Keratinocyte (primary cell): Measurements from ENCODE around the gene FUT7. TPM values are rescaled to one million over a fixed set of nuclear protein-coding genes. Genes with fewer than 3 reads are reported as not detected.

Source experiments
- DNase-seq: peaks from one replicate; pipeline ENCODE4 v3.0.0-alpha.2; 2011; ENCODE audit warnings: low read depth, missing footprints, low spot score
- FAIRE-seq: peaks from 2 replicates; lab custom pipeline; 2011; peaks lifted over from hg19 to GRCh38; lab: Jason Lieb, UNC
- H2AFZ ChIP-seq: 2 replicates; pipeline ENCODE4 v1.6.0; 2012; ENCODE audit warnings: low read length, control low read depth, inconsistent platforms; ENCODE audit not compliant: control insufficient read depth
- H3K27ac ChIP-seq: 2 replicates; pipeline ENCODE4 v1.5.1; 2011; ENCODE audit warnings: low read length; ENCODE audit not compliant: control insufficient read depth, insufficient read depth
- H3K27me3 ChIP-seq: 3 replicates; pipeline ENCODE4 v1.6.0; 2011; ENCODE audit warnings: low read length; ENCODE audit not compliant: control insufficient read depth, insufficient read depth; ENCODE audit errors: extremely low read depth
- H3K36me3 ChIP-seq, 2 experiments: 2 replicates in 1 of 2; 3 replicates in 1 of 2; pipeline ENCODE4 v1.5.1; 2011; ENCODE audit warnings: low read length in 2 of 2, mild to moderate bottlenecking in 1 of 2; ENCODE audit not compliant: control insufficient read depth in 2 of 2, insufficient read depth in 2 of 2; ENCODE audit errors: extremely low read depth in 1 of 2
- H3K4me1 ChIP-seq: 3 replicates; pipeline ENCODE4 v1.5.1; 2011; ENCODE audit warnings: low read length; ENCODE audit not compliant: control insufficient read depth, insufficient read depth; ENCODE audit errors: extremely low read depth
- H3K4me2 ChIP-seq: 3 replicates; pipeline ENCODE4 v1.6.0; 2011; ENCODE audit warnings: low read depth, low read length; ENCODE audit not compliant: control insufficient read depth, insufficient read depth; ENCODE audit errors: extremely low read depth
- H3K4me3 ChIP-seq, 3 experiments: fragments of 200-600 bp in 1 of 3; sonication (generic) in 1 of 3; 2 replicates in 2 of 3; 3 replicates in 1 of 3; pipeline ENCODE4 v1.5.1; 2011 to 2016; ENCODE audit warnings: low read length in 3 of 3, mild to moderate bottlenecking in 3 of 3, control low read depth in 2 of 3, inconsistent platforms in 1 of 3, low read depth in 1 of 3, mixed read lengths in 1 of 3, mixed run types in 1 of 3, moderate library complexity in 1 of 3; ENCODE audit not compliant: control insufficient read depth in 2 of 3, insufficient read depth in 2 of 3; ENCODE audit errors: extremely low read depth in 1 of 3
- H3K79me2 ChIP-seq: 2 replicates; pipeline ENCODE4 v1.6.0; 2012; ENCODE audit warnings: low read length; ENCODE audit not compliant: control insufficient read depth, insufficient read depth
- H3K9ac ChIP-seq: 3 replicates; pipeline ENCODE4 v1.6.0; 2011; ENCODE audit warnings: low read length; ENCODE audit not compliant: control insufficient read depth, insufficient read depth; ENCODE audit errors: extremely low read depth
- H3K9me1 ChIP-seq: 3 replicates; pipeline ENCODE4 v1.6.0; 2011; ENCODE audit warnings: low read length; ENCODE audit not compliant: control insufficient read depth, insufficient read depth; ENCODE audit errors: extremely low read depth
- H3K9me3 ChIP-seq: 2 replicates; pipeline ENCODE4 v1.5.1; 2012; ENCODE audit warnings: low read depth, low read length; ENCODE audit not compliant: control insufficient read depth
- H4K20me1 ChIP-seq: 3 replicates; pipeline ENCODE4 v1.6.0; 2011; ENCODE audit warnings: low read length; ENCODE audit not compliant: control insufficient read depth, insufficient read depth; ENCODE audit errors: extremely low read depth
- EZH2 ChIP-seq: IDR thresholded peaks from one replicate; pipeline ENCODE4 v1.6.1; 2012; ENCODE audit warnings: inconsistent platforms, mild to moderate bottlenecking, low read length, moderate library complexity
- dilution Hi-C: fragments of 300-500 bp; cut with MboI; formaldehyde crosslinking; loops from one replicate; pipeline ENCODE4 v1.7.0; 2020; ENCODE audit warnings: low sequenced_read_pairs; ENCODE audit not compliant: extremely low pct_ligation_motif_present
- polyA plus RNA-seq, 5 experiments: library from polyadenylated mRNA; depleted of rRNA in 3 of 5; stranded (reverse) in 3 of 5; stranded (forward) in 1 of 5; unstranded in 1 of 5; fragments of >200 nt; gene quantifications; 1 replicate in 1 of 5; 2 replicates in 3 of 5; 3 replicates in 1 of 5; pipeline versions ENCODE4 v1.2.1 to v1.2.3, GENCODE V29; 2011 to 2012; ENCODE audit warnings: missing spikeins in 2 of 5, low read depth in 1 of 5, low replicate concordance in 1 of 5
- TF ChIP-seq, protein P1 (sequence below), 3 experiments: IDR thresholded peaks in 1 of 3; conservative IDR thresholded peaks in 1 of 3; optimal IDR thresholded peaks in 1 of 3; 2 replicates in 2 of 3; 3 replicates in 1 of 3; pipeline versions ENCODE3 to v1.5.1; 2011; ENCODE audit warnings: low read length in 3 of 3, mild to moderate bottlenecking in 3 of 3, moderate library complexity in 2 of 3, control low read depth in 1 of 3, inconsistent platforms in 1 of 3; ENCODE audit not compliant: insufficient read depth in 2 of 3; ENCODE audit errors: extremely low read depth in 1 of 3

Gene FUT7
- polyA plus RNA-seq, 1 donor (not counting 4 experiments of a cell fraction or from before 2014, with no cell fraction given) = not detected

GRCh38 chr9:137055385-137056364 is 23.8 kb upstream of the FUT7 start:
- no peak for TF ChIP-seq EZH2
- TF ChIP-seq, protein P1, sequence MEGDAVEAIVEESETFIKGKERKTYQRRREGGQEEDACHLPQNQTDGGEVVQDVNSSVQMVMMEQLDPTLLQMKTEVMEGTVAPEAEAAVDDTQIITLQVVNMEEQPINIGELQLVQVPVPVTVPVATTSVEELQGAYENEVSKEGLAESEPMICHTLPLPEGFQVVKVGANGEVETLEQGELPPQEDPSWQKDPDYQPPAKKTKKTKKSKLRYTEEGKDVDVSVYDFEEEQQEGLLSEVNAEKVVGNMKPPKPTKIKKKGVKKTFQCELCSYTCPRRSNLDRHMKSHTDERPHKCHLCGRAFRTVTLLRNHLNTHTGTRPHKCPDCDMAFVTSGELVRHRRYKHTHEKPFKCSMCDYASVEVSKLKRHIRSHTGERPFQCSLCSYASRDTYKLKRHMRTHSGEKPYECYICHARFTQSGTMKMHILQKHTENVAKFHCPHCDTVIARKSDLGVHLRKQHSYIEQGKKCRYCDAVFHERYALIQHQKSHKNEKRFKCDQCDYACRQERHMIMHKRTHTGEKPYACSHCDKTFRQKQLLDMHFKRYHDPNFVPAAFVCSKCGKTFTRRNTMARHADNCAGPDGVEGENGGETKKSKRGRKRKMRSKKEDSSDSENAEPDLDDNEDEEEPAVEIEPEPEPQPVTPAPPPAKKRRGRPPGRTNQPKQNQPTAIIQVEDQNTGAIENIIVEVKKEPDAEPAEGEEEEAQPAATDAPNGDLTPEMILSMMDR (optimal IDR thresholded peaks at IDR 0.05 in 1 of 3, IDR thresholded peaks at IDR 0.05 in 1 of 3, conservative IDR thresholded peaks at IDR 0.05 in 1 of 3; ENCODE audit: extremely low read depth in 1 of 3, insufficient read depth in 2 of 3, low read length in 3 of 3) = no peak
- Histone ChIP-seq H4K20me1 (no peaks in the 10 kb centered on the region), H3K27me3 (no peaks in the 10 kb centered on the region), H3K4me3 (no peak overlapping the region), H3K79me2 (no peaks in the 10 kb centered on the region), H3K9me3 (no peaks in the 10 kb centered on the region), H3K36me3 (no peaks in the 10 kb centered on the region), H3K9ac (no peak overlapping the region), H3K4me1 (no peaks in the 10 kb centered on the region), H2AFZ (no peak overlapping the region), H3K9me1 (no peaks in the 10 kb centered on the region), H3K27ac (no peak overlapping the region), H3K4me2 (no peak overlapping the region)
- no peak for DNase-seq
- FAIRE-seq = no peak
- dilution Hi-C loops = no loop called here

- H3K27me3 ChIP-seq = peaks cover 3% of the 10 kb centered on the region
- H3K36me3 ChIP-seq = no peaks in the 10 kb centered on the region
- no peak overlapping the region for H3K9ac ChIP-seq
- no peaks in the 10 kb centered on the region for H3K4me1 ChIP-seq
- DNase-seq = no peak
- TF ChIP-seq, protein P1 (optimal IDR thresholded peaks at IDR 0.05 in 1 of 3, IDR thresholded peaks at IDR 0.05 in 1 of 3, conservative IDR thresholded peaks at IDR 0.05 in 1 of 3; ENCODE audit: extremely low read depth in 1 of 3, insufficient read depth in 2 of 3, low read length in 3 of 3) = no peak
- no peak for TF ChIP-seq EZH2
- no peak overlapping the region for H3K4me3 ChIP-seq
- H3K79me2 ChIP-seq = no peaks in the 10 kb centered on the region
- H4K20me1 ChIP-seq = peaks cover 5% of the 10 kb centered on the region
- no peak overlapping the region for H2AFZ ChIP-seq
- H3K9me1 ChIP-seq = no peaks in the 10 kb centered on the region
- H3K27ac ChIP-seq = no peak overlapping the region
- H3K9me3 ChIP-seq = no peaks in the 10 kb centered on the region
- FAIRE-seq = no peak
- no peak overlapping the region for H3K4me2 ChIP-seq
- dilution Hi-C loops = no loop called here
Measured at GRCh38 chr9:137054932-137055384, 23.1 kb upstream of the FUT7 start.
